GM19395 (cell line): ENCODE data around the gene COL4A2.

Source experiments
- ATAC-seq: cut with Tn5 transposase; IDR thresholded peaks from one replicate; pipeline ENCODE4 v1.9.1; 2021; ENCODE audit warnings: mild to moderate bottlenecking, moderate library complexity; ENCODE audit not compliant: unreplicated experiment

Gene COL4A2

DNA sequence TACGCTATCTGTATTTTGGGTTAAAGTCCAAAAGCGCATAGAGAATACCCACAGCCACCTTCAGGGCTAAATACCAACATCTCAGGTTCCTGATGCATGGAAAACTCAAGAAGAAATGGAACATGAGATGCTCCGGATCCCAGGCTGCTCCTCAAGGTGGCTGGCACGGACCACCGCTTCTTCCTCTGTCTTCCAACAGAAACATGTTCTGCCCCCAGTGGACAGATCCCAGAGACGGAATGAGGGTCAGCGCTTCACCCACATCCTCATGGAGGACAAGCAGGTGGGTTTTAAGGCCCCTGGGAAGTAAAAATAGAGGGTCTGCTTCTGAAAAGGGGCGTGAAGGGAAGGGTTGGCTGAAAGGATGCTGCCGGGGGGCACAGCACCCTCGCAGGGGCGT is 17.4 kb upstream of the COL4A2 start:
- ATAC-seq = no peak

- no peak for ATAC-seq
These were observed 16.9 kb upstream of the COL4A2 start for GRCh38 chr13:110290153-110290552.

- no peak for ATAC-seq
These were observed 16.3 kb upstream of the COL4A2 start for GRCh38 chr13:110290826-110291225.

DNA sequence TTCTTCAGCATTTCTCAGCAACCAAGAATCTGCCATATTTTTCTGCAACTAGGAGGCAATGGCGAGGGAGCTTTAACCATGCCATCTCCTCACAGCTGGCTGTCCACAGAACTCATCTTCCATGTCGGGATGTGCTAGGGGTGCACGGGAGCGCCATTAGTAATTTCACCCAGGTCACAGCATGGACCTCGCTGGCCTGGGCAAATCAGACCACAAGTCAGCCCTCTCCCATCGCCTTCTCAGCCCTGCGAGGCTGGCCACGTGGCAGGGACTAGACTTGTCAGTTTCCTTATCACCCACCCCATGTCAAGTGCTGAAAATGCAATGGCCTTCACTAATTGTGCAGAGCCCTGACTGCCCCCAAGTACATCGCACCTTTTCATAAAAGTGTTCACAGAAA is 15.8 kb upstream of the COL4A2 start:
- ATAC-seq = no peak

DNA sequence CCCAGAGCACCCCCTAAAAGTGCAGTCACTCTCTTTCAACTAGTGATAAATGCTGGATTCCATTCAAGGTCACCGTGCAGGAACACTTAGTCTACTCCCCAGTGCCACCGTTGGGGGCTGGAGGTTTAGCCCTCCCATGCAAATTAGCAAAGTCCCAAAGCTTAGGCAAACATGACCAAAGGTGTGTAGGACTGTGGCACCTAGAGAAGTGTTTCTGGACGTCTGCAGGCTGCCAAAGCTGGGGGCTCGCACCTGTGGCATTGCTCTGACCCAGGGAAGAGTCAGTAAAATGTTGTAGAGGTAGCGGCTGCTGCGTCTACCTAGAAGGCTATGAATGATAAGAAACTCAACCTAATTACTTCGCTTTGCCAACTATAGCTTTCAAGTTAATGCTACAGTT is 14.0 kb upstream of the COL4A2 start:
- no peak for ATAC-seq

- no peak for ATAC-seq
These were observed 13.4 kb upstream of the COL4A2 start for GRCh38 chr13:110293649-110294048.

DNA sequence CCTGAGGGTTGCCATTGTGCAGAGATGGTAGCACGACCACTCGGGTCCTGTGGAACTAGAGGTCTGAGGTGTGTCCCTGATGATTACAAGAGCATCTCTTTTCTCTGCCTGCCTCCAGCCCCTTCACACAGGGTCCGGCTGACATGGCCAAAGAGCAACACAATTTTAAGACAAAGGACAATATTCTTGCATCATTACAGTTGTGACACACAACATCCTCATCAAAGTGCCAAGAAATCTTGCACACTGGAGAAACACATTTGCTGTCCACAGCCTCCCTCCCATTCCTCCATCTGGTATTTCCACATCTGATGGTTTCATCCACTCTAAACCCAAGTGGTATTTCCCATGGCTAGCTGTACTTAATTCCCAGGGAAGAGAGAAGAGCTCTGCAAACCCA is 12.9 kb upstream of the COL4A2 start:
- no peak for ATAC-seq

DNA sequence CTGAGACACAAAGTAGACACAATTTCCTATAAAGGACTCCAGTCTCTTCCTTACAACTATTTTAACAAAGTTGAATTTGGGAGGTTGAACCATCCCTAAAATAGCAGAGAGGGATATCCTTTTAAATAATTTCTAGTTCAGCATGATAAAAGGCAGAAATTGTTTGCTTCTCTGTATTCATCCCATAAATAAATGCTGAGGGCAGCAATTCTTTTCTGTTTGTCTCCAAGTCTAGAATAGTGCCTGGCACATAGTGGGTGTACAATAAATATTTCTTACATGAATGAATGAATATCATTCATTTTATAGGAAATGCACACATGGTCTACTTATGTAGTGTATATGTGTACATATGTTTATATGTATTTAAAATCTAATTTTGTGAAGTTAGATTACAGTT is 12.5 kb upstream of the COL4A2 start:
- ATAC-seq = no peak

DNA sequence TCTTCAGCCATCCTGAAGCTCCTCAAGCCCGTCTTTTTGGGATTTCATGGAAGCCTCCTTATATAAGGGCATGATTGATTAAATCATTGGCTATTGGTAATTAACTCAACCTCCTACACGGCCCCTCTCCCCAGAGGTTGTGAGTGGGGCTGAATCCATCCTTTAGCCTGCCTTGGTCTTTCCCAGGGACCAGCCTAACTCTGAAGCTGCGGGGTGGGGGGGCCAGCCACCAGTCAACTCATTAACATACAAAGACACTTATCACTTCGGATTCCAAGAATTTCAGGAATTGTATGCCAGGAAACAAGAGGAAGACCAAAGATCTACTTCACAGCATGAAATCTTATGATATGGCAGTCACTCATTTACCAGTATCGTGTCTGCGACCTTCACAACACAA is 10.1 kb upstream of the COL4A2 start:
- ATAC-seq = no peak

- ATAC-seq = no peak
These were observed 9.1 kb upstream of the COL4A2 start for GRCh38 chr13:110297766-110298504.

DNA sequence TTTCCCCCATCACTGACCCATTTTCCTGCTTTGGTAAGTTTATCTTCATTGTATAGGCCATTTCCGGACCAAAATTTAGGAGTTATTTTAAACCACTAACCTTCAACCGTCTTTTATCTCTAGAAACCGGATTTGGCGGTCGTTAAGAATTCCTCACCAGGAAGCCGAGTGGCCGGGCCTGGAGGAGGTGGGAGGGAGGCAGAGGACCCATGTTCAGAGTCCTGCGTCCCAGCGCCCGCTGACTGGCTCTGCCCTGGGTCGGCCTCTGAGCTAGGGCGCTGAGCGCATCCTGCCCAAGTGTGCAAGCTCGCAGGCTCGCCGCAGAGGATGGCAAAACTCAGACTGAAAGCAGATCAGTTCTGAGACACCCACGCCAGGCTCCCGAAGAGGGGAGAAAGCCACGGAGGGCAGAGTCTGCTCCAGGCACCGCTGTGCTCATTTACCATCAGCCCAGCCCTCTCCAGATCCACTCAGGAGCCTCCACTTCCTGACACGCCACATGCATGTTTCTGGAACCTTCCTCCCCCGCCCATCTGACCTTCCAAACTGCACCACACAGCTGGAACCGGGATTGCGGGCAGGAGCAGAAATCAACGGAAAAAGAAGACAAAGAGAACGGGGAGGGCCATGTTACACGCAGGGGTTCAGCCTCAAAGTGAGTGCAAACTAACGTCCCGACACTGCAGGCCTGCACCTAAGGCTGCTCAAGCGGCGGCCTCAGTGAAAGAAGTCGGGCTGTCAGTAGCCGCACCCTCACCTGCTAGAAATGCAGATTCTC is 8.4 kb upstream of the COL4A2 start:
- ATAC-seq = no peak

DNA sequence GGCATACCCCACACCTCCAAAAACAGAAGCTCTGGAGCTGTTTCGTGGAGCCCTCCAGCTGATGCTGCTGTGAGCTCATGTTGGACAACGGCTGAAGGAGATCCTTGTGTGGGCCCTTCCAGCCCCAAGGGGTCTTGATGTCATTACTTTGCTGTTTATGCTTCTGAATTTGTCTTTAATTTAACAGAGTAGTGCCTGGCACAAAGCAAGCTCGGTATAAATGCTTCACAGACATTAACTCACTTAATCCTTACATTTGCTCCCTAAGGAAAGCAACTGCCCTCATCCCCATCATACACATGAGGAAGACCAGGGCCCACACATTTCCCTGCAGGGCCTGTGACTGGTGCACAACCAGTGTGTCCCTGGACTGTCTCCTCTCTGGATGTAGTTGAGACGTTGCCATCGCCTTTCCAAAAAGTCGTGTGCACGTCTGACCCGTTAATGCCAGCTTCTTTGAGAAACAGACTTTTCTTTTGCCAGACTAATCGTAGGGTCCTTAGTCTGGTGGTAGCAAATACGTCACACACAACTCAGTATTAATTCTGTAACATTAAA is 7.7 kb upstream of the COL4A2 start:
- ATAC-seq = no peak

DNA sequence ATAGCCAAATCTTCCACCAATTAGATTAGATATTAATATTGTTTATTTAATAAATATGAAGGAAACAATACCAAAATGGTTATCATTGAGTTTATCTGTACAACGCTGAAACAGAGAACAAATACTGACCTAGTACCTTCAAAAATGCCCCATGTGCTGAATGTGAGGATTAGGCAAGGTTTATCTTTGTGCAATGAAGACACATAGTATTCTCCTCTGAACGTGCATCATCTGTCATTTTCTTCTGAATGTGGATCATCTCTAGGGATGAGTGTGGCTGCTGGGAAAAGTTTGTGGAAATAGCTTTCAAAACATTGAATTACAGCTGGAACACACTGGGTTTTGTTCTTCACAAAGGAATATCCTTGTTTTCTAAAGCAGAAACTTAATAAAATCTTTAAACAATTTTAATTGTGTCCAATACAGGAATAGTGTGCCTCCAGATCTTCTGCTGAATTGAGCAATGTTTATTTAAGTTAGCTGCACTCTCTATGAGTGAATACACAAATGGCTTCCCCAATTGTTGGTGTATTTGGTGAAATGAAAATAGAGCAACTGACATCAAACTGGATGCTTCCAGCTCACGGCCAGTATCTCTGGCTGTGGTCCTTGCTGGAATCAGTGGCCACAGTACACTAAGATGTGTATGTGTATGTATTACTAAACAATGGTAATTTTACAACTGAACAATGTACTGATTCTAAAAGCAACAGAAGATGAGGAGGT is 6.8 kb upstream of the COL4A2 start:
- no peak for ATAC-seq

GRCh38 chr13:110301083-110301482 is 6.0 kb upstream of the COL4A2 start:
- ATAC-seq = no peak

- no peak for ATAC-seq
These were observed 5.2 kb upstream of the COL4A2 start for GRCh38 chr13:110301606-110302553.

DNA sequence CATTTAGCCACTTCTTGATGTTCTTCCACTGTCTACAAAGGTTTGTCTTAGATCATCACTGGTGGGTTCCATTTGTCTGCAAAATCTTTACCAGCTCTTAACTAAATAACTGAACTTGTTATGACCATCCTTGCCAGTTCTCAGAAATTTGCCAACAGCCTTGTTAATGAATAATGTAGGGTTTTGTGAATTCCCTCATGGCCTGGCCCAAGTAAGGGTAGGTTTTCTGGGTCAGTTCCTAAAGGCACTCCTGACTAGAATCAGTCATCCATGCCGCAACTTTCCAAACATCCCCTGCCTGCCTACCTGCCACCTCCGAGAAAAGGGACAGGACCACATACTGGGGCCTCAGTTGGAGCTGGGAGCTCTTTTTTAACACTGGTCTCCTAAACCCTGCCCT is 4.1 kb upstream of the COL4A2 start:
- ATAC-seq = no peak

GRCh38 chr13:110303644-110304043 is 3.4 kb upstream of the COL4A2 start:
- ATAC-seq = no peak

- no peak for ATAC-seq
These were observed 2.8 kb upstream of the COL4A2 start for GRCh38 chr13:110304256-110304655.

- no peak for ATAC-seq
These were observed 2.1 kb upstream of the COL4A2 start for GRCh38 chr13:110305001-110305400.

DNA sequence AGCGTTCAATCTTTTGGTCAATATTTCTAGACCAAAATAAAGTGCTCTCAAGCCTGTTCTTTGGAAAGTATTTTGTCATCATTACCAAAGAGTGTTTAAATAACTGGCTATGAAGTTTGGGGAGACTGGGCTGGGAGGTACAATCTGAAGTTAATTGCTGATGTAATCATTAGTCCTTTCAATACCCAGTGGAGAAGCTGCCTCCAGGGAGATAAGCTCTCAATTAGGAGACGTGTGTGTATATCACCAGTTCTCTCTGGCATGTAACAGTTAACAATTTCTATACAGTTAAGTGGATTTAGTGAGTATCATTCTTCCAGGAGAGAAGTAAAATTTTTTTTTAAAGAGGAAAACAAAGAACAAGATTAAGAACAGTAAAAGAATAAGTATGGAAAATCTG is 1.5 kb upstream of the COL4A2 start:
- ATAC-seq = no peak
